GM19238 (cell line): ENCODE data around the gene MAP4K3.
"Not testable (repeated sequence)": the region's sequence is repeated elsewhere in the genome, so short reads cannot be mapped to it uniquely, and the experiment has no call there.

Experiments used
- DNase-seq: peaks from one replicate; pipeline ENCODE4 v3.0.0; 2011; ENCODE audit warnings: low spot score; ENCODE audit not compliant: insufficient read length

The MAP4K3 gene

GRCh38 chr2:39375917-39376316 lies 61.2 kb downstream of the MAP4K3 start:
- no peak for DNase-seq

GRCh38 chr2:39373181-39373802 lies 63.8 kb downstream of the MAP4K3 start:
- DNase-seq: no peak

GRCh38 chr2:39370101-39370500 lies 67.0 kb downstream of the MAP4K3 start:
- no peak for DNase-seq

GRCh38 chr2:39368846-39369245 lies 68.2 kb downstream of the MAP4K3 start:
- no peak for DNase-seq

GRCh38 chr2:39368376-39368775 lies 68.7 kb downstream of the MAP4K3 start:
- DNase-seq: no peak

GRCh38 chr2:39362595-39362994 lies 74.5 kb downstream of the MAP4K3 start:
- DNase-seq: no peak

- no peak for DNase-seq
These were observed 75.6 kb downstream of the MAP4K3 start for GRCh38 chr2:39361511-39361910.

GRCh38 chr2:39360342-39360741 lies 76.7 kb downstream of the MAP4K3 start:
- DNase-seq: not testable (repeated sequence)

- no peak for DNase-seq
These were observed 77.5 kb downstream of the MAP4K3 start for GRCh38 chr2:39359453-39360038.

- DNase-seq: no peak
These were observed 80.0 kb downstream of the MAP4K3 start for GRCh38 chr2:39356922-39357639.

- no peak for DNase-seq
These were observed 86.4 kb downstream of the MAP4K3 start for GRCh38 chr2:39350658-39351057.

- DNase-seq: no peak
These were observed 98.6 kb downstream of the MAP4K3 start for GRCh38 chr2:39338502-39338901.

- DNase-seq: no peak
These were observed 101.2 kb downstream of the MAP4K3 start for GRCh38 chr2:39335930-39336329.

GRCh38 chr2:39334978-39335377 lies 102.1 kb downstream of the MAP4K3 start:
- no peak for DNase-seq

GRCh38 chr2:39334529-39334928 lies 102.6 kb downstream of the MAP4K3 start:
- no peak for DNase-seq

GRCh38 chr2:39326644-39327043 lies 110.4 kb downstream of the MAP4K3 start:
- DNase-seq: no peak

GRCh38 chr2:39325966-39326365 lies 111.1 kb downstream of the MAP4K3 start:
- DNase-seq: no peak

GRCh38 chr2:39321056-39322035 lies 115.7 kb downstream of the MAP4K3 start:
- not testable (repeated sequence) for DNase-seq

- no peak for DNase-seq
These were observed 116.9 kb downstream of the MAP4K3 start for GRCh38 chr2:39320162-39320561.

- DNase-seq: no peak
These were observed 123.5 kb downstream of the MAP4K3 start for GRCh38 chr2:39313575-39313974.

GRCh38 chr2:39311469-39311868 lies 125.6 kb downstream of the MAP4K3 start:
- no peak for DNase-seq

GRCh38 chr2:39308778-39309177 lies 128.3 kb downstream of the MAP4K3 start:
- no peak for DNase-seq
